Natural killer cell (primary cell): ENCODE measurements around the gene THPO. TPM values are rescaled to one million over a fixed set of nuclear protein-coding genes. Genes with fewer than 3 reads are reported as not detected.

Experiments used
- ATAC-seq, 3 donors: fragments of 150-1000 bp in 2 of 3; fragments of 200-7000 bp in 1 of 3; cut with Tn5 transposase; 1 replicate in 1 of 3; 2 replicates in 2 of 3; pipeline ENCODE4 v1.10.0; 2021; ENCODE audit warnings: mild to moderate bottlenecking in 2 of 3, moderate library complexity in 2 of 3
- DNase-seq, 2 donors: peaks; one replicate each; pipeline versions ENCODE4 v3.0.0 to v3.0.0-alpha.2; 2013 to 2021; ENCODE audit warnings: mixed read lengths in 1 of 2
- H3K27ac ChIP-seq: one replicate; pipeline ENCODE4 v1.5.1; 2013; ENCODE audit warnings: mild to moderate bottlenecking, low read length
- H3K27me3 ChIP-seq: one replicate; pipeline ENCODE4 v1.6.1; 2013; ENCODE audit warnings: low read length; ENCODE audit not compliant: control insufficient read depth, insufficient read depth
- H3K36me3 ChIP-seq: one replicate; pipeline ENCODE4 v1.6.1; 2013; ENCODE audit warnings: low read length; ENCODE audit not compliant: control insufficient read depth, insufficient read depth
- H3K4me1 ChIP-seq: one replicate; pipeline ENCODE4 v1.6.1; 2013; ENCODE audit warnings: low read length; ENCODE audit not compliant: control insufficient read depth, insufficient read depth
- H3K4me3 ChIP-seq: one replicate; pipeline ENCODE4 v1.5.1; 2013; ENCODE audit warnings: low read length
- H3K9me3 ChIP-seq: one replicate; pipeline ENCODE4 v1.6.1; 2013; ENCODE audit warnings: low read length; ENCODE audit not compliant: control insufficient read depth, insufficient read depth
- H3K27ac Mint-ChIP-seq, 2 donors: one replicate each; pipeline ENCODE4 v1.8.0; 2022; ENCODE audit warnings: mild to moderate bottlenecking in 2 of 2, mixed read lengths in 2 of 2, moderate library complexity in 1 of 2
- H3K27me3 Mint-ChIP-seq, 2 donors: one replicate each; pipeline ENCODE4 v1.8.0; 2022; ENCODE audit warnings: low read depth in 2 of 2, mixed read lengths in 2 of 2
- H3K36me3 Mint-ChIP-seq: one replicate; pipeline ENCODE4 v1.8.0; 2022; ENCODE audit warnings: mixed read lengths
- H3K4me1 Mint-ChIP-seq, 2 donors: one replicate each; pipeline ENCODE4 v1.8.0; 2022; ENCODE audit warnings: mixed read lengths in 2 of 2
- H3K4me3 Mint-ChIP-seq: one replicate; pipeline ENCODE4 v1.8.0; 2022; ENCODE audit warnings: mild to moderate bottlenecking, moderate library complexity, mixed read lengths
- H3K9me3 Mint-ChIP-seq, 2 donors: one replicate each; pipeline ENCODE4 v1.8.0; 2022; ENCODE audit warnings: mixed read lengths in 2 of 2
- CTCF ChIP-seq: fragments of 200-600 bp; IDR thresholded peaks from one replicate; pipeline ENCODE4 v1.8.0; 2022; ENCODE audit warnings: antibody characterized with exemption
- WGBS: methylation state at CpG from one replicate; pipeline ENCODE4 v1.1.7; 2013; ENCODE audit warnings: missing lambda C conversion rate; ENCODE audit not compliant: insufficient coverage; 5-methylcytosine and 5-hydroxymethylcytosine counted together
- intact Hi-C: fragments of 100-400 bp; cut with micrococcal nuclease; formaldehyde crosslinking; loops from one replicate; pipeline ENCODE4 v1.14.2; 2022
- total RNA-seq, 4 donors: library from RNA; stranded (reverse); fragments of 120-200 nt in 1 of 4; gene quantifications; one replicate each; pipeline versions ENCODE4 v1.2.3 to v1.2.4, GENCODE V29; 2013 to 2022

Gene THPO
- total RNA-seq, 3 donors from 2014 or later (not counting 1 experiment from before 2014, with no cell fraction given), result not detected

- no peaks in the 10 kb centered on the region for H3K9me3 ChIP-seq
- no peaks in the 10 kb centered on the region for H3K27me3 ChIP-seq
- H3K4me1 Mint-ChIP-seq, result peaks cover 0 to 4% of the 10 kb centered on the region in 2 donors
- no peaks in the 10 kb centered on the region for H3K27me3 Mint-ChIP-seq
- no peak for ATAC-seq
- no peak overlapping the region for H3K27ac ChIP-seq
- no peak overlapping the region for H3K27ac Mint-ChIP-seq
- intact Hi-C loops, result no loop called here
- H3K4me3 Mint-ChIP-seq, result no peak overlapping the region
- no peak for DNase-seq
- no peaks in the 10 kb centered on the region for H3K9me3 Mint-ChIP-seq
- H3K4me1 ChIP-seq, result no peaks in the 10 kb centered on the region
- H3K4me3 ChIP-seq, result no peak overlapping the region
- TF ChIP-seq CTCF, result no peak
- no peaks in the 10 kb centered on the region for H3K36me3 Mint-ChIP-seq
- peaks cover 5% of the 10 kb centered on the region for H3K36me3 ChIP-seq
- 94% methylated on average over 20 of the region's 20 CpGs for WGBS
Measured at GRCh38 chr3:184346480-184347190, 31.4 kb downstream of the THPO start.

GRCh38 chr3:184345317-184346144 is 32.5 kb downstream of the THPO start:
- Mint-ChIP-seq H3K36me3 (no peaks in the 10 kb centered on the region), H3K27me3 (no peaks in the 10 kb centered on the region), H3K4me1 (peaks cover 0 to 11% of the 10 kb centered on the region in 2 donors), H3K9me3 (no peaks in the 10 kb centered on the region), H3K27ac (no peak overlapping the region), H3K4me3 (no peak overlapping the region)
- 85% methylated on average over 14 of the region's 14 CpGs for WGBS
- DNase-seq (no peak), ATAC-seq (peak in 1 of 3 donors; percentile 24)
- intact Hi-C loops, result no loop called here
- Histone ChIP-seq H3K27ac (no peak overlapping the region), H3K4me3 (no peak overlapping the region), H3K9me3 (no peaks in the 10 kb centered on the region), H3K27me3 (no peaks in the 10 kb centered on the region), H3K36me3 (peaks cover 5% of the 10 kb centered on the region), H3K4me1 (no peaks in the 10 kb centered on the region)
- no peak for TF ChIP-seq CTCF

- Histone ChIP-seq H3K27me3 (no peaks in the 10 kb centered on the region), H3K9me3 (no peaks in the 10 kb centered on the region), H3K27ac (no peak overlapping the region), H3K4me1 (no peaks in the 10 kb centered on the region), H3K36me3 (peaks cover 5% of the 10 kb centered on the region), H3K4me3 (no peak overlapping the region)
- intact Hi-C loops, result no loop called here
- Mint-ChIP-seq H3K9me3 (no peaks in the 10 kb centered on the region), H3K4me3 (no peak overlapping the region), H3K4me1 (peaks cover 0 to 12% of the 10 kb centered on the region in 2 donors), H3K27me3 (no peaks in the 10 kb centered on the region), H3K36me3 (no peaks in the 10 kb centered on the region), H3K27ac (no peak overlapping the region)
- 95% methylated on average over 23 of the region's 24 CpGs for WGBS
- DNase-seq (no peak), ATAC-seq (no peak)
- TF ChIP-seq CTCF, result no peak
Measured at GRCh38 chr3:184344579-184345316, 33.3 kb downstream of the THPO start.
